H1 (cell line): ENCODE data around the gene SCAMP3. TPM values are rescaled to one million over a fixed set of nuclear protein-coding genes. Genes with fewer than 3 reads are reported as not detected.
A peak's percentile ranks its signal among the peaks of the same experiment; 100 is the strongest.

Source experiments
- BRCA1 ChIP-seq: IDR thresholded peaks from 2 replicates; pipeline ENCODE4 v1.6.1; 2012; ENCODE audit warnings: low read depth, low read length, improper control_type of control experiment
- GTF2F1 ChIP-seq: IDR thresholded peaks from 2 replicates; pipeline ENCODE4 v1.6.1; 2012; ENCODE audit warnings: low read depth, low read length, improper control_type of control experiment, borderline replicate concordance
- HDAC2 ChIP-seq, 2 experiments: fragments of 300-600 bp in 1 of 2; sonication (generic) in 1 of 2; IDR thresholded peaks; 2 replicates each; pipeline ENCODE4 v1.6.1; 2011 to 2012; ENCODE audit warnings: low read depth in 2 of 2, low read length in 2 of 2, mild to moderate bottlenecking in 2 of 2, moderate library complexity in 2 of 2, borderline replicate concordance in 1 of 2, inconsistent platforms in 1 of 2
- JUN ChIP-seq: IDR thresholded peaks from 2 replicates; pipeline ENCODE4 v1.6.1; 2011; ENCODE audit warnings: low read depth, mild to moderate bottlenecking, improper control_type of control experiment, low read length
- KDM5A ChIP-seq: fragments of 200-600 bp; IDR thresholded peaks from 2 replicates; pipeline ENCODE4 v1.7.1; 2012; ENCODE audit warnings: mild to moderate bottlenecking, low read length, inconsistent platforms, mixed read lengths
- PHF8 ChIP-seq: fragments of 200-600 bp; sonication (generic); conservative IDR thresholded peaks from 2 replicates; pipeline ENCODE4 v1.7.1; 2012; ENCODE audit warnings: low read depth, mild to moderate bottlenecking, inconsistent platforms, low read length, moderate library complexity
- RNF2 ChIP-seq: fragments of 200-900, 300-1000 bp; sonication (generic); IDR thresholded peaks from 2 replicates; pipeline ENCODE4 v1.7.1; 2016; ENCODE audit warnings: borderline replicate concordance, low read depth, mild to moderate bottlenecking, antibody characterized with exemption, low read length; ENCODE audit not compliant: poor library complexity, severe bottlenecking; ENCODE audit errors: missing control alignments
- SAP30 ChIP-seq: fragments of 300-600 bp; sonication (generic); IDR thresholded peaks from 2 replicates; pipeline ENCODE4 v1.7.1; 2012; ENCODE audit warnings: low read length, moderate library complexity, mild to moderate bottlenecking, inconsistent platforms; ENCODE audit not compliant: insufficient read depth, insufficient replicate concordance
- SIN3A ChIP-seq, 2 experiments: IDR thresholded peaks in 1 of 2; conservative IDR thresholded peaks in 1 of 2; 2 replicates each; pipeline ENCODE4 v1.6.1; 2011 to 2012; ENCODE audit warnings: low read length in 2 of 2, improper control_type of control experiment in 1 of 2, low read depth in 1 of 2, mild to moderate bottlenecking in 1 of 2
- SP1 ChIP-seq: IDR thresholded peaks from 2 replicates; pipeline ENCODE4 v1.6.1; 2011; ENCODE audit warnings: low read depth, low read length
- TBP ChIP-seq: IDR thresholded peaks from 2 replicates; pipeline ENCODE4 v1.6.1; 2011; ENCODE audit warnings: low read depth, low read length, improper control_type of control experiment
- TCF12 ChIP-seq: IDR thresholded peaks from 2 replicates; pipeline ENCODE4 v1.6.1; 2011; ENCODE audit warnings: low read depth, mild to moderate bottlenecking, low read length
- TEAD4 ChIP-seq: IDR thresholded peaks from 2 replicates; pipeline ENCODE4 v1.6.1; 2012; ENCODE audit warnings: low read depth, low read length, inconsistent platforms, mixed read lengths
- YY1 ChIP-seq: IDR thresholded peaks from 2 replicates; pipeline ENCODE4 v1.6.1; 2011; ENCODE audit warnings: low read depth, mild to moderate bottlenecking, low read length
- polyA plus RNA-seq, 7 experiments: library from polyadenylated mRNA; depleted of rRNA in 3 of 7; stranded (reverse) in 5 of 7; unstranded in 2 of 7; fragments of >200 nt in 5 of 7; fragments of 200-250 nt in 2 of 7; gene quantifications; 1 replicate in 5 of 7; 2 replicates in 1 of 7; 4 replicates in 1 of 7; pipeline versions ENCODE4 v1.2.1 to v1.2.3, GENCODE V29; 2011 to 2013; ENCODE audit warnings: missing spikeins in 2 of 7, mixed read lengths in 2 of 7
- total RNA-seq: library from RNA; stranded (reverse); fragmentation: NEBNext Ultra II Directional; extraction: Animal tissue kit (Norgen Biotek cat#: 25700); gene quantifications from 2 replicates; pipeline ENCODE4 v1.2.1, GENCODE V29; 2021
- TF ChIP-seq, protein P1 (sequence below): IDR thresholded peaks from 2 replicates; pipeline ENCODE4 v1.6.1; 2011; ENCODE audit warnings: low read depth, mild to moderate bottlenecking, low read length; ENCODE audit not compliant: insufficient read depth
- TF ChIP-seq, protein P2 (sequence below): IDR thresholded peaks from 2 replicates; pipeline ENCODE4 v1.6.1; 2012; ENCODE audit warnings: inconsistent platforms
- TF ChIP-seq, protein P3 (sequence below), 3 experiments: IDR thresholded peaks; 1 replicate in 2 of 3; 2 replicates in 1 of 3; pipeline versions ENCODE4 v1.5.1 to v1.6.1; 2011; ENCODE audit warnings: low read length in 3 of 3, mild to moderate bottlenecking in 3 of 3, inconsistent platforms in 2 of 3, low read depth in 1 of 3, moderate library complexity in 1 of 3; ENCODE audit not compliant: insufficient read depth in 1 of 3; ENCODE audit errors: control extremely low read depth in 1 of 3

SCAMP3 gene
- total and polyA plus RNA-seq, 2 of the 8 experiments (the other 6 are each of a cell fraction or from before 2014, with no cell fraction given) = 48.9 to 143 TPM

DNA sequence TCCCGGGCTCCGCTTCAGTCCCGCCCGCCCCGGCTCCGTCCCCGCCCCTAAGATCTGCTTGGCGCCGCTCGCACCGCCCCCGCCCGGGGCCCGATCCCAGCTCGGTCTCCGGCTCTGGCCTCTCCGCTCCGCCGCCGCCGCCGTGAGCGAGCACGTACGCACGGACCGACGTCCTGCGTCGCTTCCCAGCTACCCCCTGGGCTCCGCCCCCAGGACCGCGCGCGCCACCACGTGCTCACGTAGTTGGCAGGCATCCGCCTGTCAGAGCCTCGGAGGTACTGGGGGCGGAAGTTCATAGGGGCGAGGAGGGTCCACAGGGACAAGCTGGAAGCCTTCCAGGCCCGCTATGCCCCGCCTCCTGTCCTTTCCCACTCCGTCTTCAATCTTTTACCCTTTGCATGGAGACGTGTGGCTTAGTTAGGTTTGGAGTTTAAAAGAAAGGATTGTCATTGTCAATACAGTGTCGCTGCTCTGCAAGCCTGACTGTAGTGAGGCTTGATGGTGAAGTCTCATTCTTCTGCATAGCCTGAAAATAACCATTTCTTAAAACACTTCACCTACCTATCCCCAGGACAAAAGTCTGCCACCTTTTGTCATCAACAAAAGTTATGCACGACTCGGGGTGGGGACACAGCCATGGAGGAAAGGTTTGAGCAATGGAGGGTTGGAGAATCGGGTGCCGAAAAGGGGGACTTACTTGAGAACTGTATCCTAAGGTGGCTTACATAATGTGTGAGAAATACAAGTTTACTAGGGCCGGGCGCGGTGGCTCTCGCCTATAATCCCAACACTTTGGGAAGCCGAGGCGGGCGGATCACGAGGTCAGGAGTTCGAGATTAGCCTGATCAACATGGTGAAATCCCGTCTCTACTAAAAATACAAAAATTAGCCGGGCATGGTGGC, 11.4 kb upstream of the SCAMP3 start, which contains the start of gene CLK2 (continued):
- TF ChIP-seq SAP30 (no peak), KDM5A (no peak), HDAC2 (IDR thresholded peaks at IDR 0.05; ENCODE audit: borderline replicate concordance in 1 of 2, low read depth in 2 of 2, low read length in 2 of 2) (no peak), PHF8 (peak; percentile 83; the same call in 1 of the 2 replicates), RNF2 (no peak), JUN (no peak), SP1 (peak; percentile 42; the same call in 1 of the 2 replicates), YY1 (no peak), TBP (0 out of 2 replicates have a peak, but pooled peaks have one; percentile 37), BRCA1 (no peak), GTF2F1 (no peak), SIN3A (conservative IDR thresholded peaks at IDR 0.05 in 1 of 2, IDR thresholded peaks at IDR 0.05 in 1 of 2; ENCODE audit: low read depth in 1 of 2, low read length in 2 of 2) (peak; percentile 93 to 95; a peak in 3 of 4 replicates), TCF12 (0 out of 2 replicates have a peak, but pooled peaks have one; percentile 30), TEAD4 (no peak)
- TF ChIP-seq, protein P1, sequence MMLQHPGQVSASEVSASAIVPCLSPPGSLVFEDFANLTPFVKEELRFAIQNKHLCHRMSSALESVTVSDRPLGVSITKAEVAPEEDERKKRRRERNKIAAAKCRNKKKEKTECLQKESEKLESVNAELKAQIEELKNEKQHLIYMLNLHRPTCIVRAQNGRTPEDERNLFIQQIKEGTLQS = no peak
- TF ChIP-seq, protein P2, sequence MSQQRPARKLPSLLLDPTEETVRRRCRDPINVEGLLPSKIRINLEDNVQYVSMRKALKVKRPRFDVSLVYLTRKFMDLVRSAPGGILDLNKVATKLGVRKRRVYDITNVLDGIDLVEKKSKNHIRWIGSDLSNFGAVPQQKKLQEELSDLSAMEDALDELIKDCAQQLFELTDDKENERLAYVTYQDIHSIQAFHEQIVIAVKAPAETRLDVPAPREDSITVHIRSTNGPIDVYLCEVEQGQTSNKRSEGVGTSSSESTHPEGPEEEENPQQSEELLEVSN = peak; percentile 86
- TF ChIP-seq, protein P3, sequence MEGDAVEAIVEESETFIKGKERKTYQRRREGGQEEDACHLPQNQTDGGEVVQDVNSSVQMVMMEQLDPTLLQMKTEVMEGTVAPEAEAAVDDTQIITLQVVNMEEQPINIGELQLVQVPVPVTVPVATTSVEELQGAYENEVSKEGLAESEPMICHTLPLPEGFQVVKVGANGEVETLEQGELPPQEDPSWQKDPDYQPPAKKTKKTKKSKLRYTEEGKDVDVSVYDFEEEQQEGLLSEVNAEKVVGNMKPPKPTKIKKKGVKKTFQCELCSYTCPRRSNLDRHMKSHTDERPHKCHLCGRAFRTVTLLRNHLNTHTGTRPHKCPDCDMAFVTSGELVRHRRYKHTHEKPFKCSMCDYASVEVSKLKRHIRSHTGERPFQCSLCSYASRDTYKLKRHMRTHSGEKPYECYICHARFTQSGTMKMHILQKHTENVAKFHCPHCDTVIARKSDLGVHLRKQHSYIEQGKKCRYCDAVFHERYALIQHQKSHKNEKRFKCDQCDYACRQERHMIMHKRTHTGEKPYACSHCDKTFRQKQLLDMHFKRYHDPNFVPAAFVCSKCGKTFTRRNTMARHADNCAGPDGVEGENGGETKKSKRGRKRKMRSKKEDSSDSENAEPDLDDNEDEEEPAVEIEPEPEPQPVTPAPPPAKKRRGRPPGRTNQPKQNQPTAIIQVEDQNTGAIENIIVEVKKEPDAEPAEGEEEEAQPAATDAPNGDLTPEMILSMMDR (IDR thresholded peaks at IDR 0.05; ENCODE audit: control extremely low read depth in 1 of 3, insufficient read depth in 1 of 3, low read depth in 1 of 3, low read length in 3 of 3) = no peak; a peak in 1 of 4 replicates
